Thymus (tissue), 11 donors: Measurements from ENCODE around the gene NUDT3. TPM values are rescaled to one million over a fixed set of nuclear protein-coding genes. Genes with fewer than 3 reads are reported as not detected.

Experiments
- DNase-seq, 9 donors: peaks; one replicate each; pipeline ENCODE4 v3.0.0-alpha.2; 2013; ENCODE audit warnings: low spot score in 9 of 9, low read depth in 6 of 9, missing footprints in 1 of 9
- H3K27ac ChIP-seq, 2 donors: one replicate each; pipeline ENCODE4 v1.5.1; 2013; ENCODE audit warnings: control low read depth in 1 of 2, low read depth in 1 of 2, low read length in 1 of 2, mild to moderate bottlenecking in 1 of 2, moderate library complexity in 1 of 2
- H3K27me3 ChIP-seq, 2 donors: one replicate each; pipeline ENCODE4 v1.5.1; 2013; ENCODE audit warnings: low read length in 1 of 2; ENCODE audit not compliant: control insufficient read depth in 2 of 2, insufficient read depth in 1 of 2
- H3K36me3 ChIP-seq, 2 donors: one replicate each; pipeline ENCODE4 v1.5.1; 2013; ENCODE audit warnings: low read length in 1 of 2, mild to moderate bottlenecking in 1 of 2, moderate library complexity in 1 of 2; ENCODE audit not compliant: control insufficient read depth in 2 of 2, insufficient read depth in 2 of 2
- H3K4me1 ChIP-seq, 2 donors: one replicate each; pipeline ENCODE4 v1.5.1; 2013; ENCODE audit warnings: low read length in 2 of 2; ENCODE audit not compliant: control insufficient read depth in 2 of 2, insufficient read depth in 2 of 2
- H3K4me3 ChIP-seq, 2 donors: one replicate each; pipeline ENCODE4 v1.5.1; 2013; ENCODE audit warnings: low read length in 2 of 2, control low read depth in 1 of 2, mild to moderate bottlenecking in 1 of 2
- H3K9me3 ChIP-seq, 2 donors: one replicate each; pipeline ENCODE4 v1.5.1; 2013; ENCODE audit warnings: low read length in 1 of 2, mild to moderate bottlenecking in 1 of 2; ENCODE audit not compliant: control insufficient read depth in 2 of 2, insufficient read depth in 1 of 2
- WGBS: extraction: QIAGEN DNeasy Blood & Tissue Kit; methylation state at CpG from one replicate; pipeline ENCODE4 v1.1.7; 2013; 5-methylcytosine and 5-hydroxymethylcytosine counted together
- polyA plus RNA-seq: library from polyadenylated mRNA; stranded (reverse); fragments of 200-250 nt; gene quantifications from one replicate; pipeline ENCODE4 v1.2.3, GENCODE V29; 2013
- total RNA-seq: library from RNA; stranded (reverse); fragments of 120-200 nt; gene quantifications from one replicate; pipeline ENCODE4 v1.2.4, GENCODE V29; 2013
- donor health status: healthy.

NUDT3 gene
- total and polyA plus RNA-seq, 2 donors = 9.7 to 12.7 TPM

DNA sequence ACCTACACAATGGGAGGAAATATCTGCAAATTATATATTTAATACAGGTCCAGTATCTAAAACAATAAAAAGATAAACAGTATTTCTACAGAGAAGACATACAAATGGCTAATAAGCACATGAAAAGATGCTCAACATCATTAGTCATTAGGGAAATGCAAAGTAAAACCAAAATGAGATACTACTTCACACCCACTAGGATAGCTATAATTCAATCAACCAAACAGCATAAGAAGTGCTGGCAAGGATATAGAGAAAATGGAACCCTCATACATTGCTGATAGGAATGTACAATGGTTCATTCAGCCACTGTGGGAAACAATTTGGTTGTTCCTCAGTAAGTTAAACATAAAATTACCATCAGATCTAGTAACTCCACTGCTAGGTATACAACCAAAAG, 48.7 kb downstream of the NUDT3 start:
- no peak overlapping the region for H3K27ac ChIP-seq
- peaks cover 0 to 16% of the 10 kb centered on the region in 2 donors for H3K36me3 ChIP-seq
- H3K9me3 ChIP-seq = no peaks in the 10 kb centered on the region
- no peaks in the 10 kb centered on the region for H3K27me3 ChIP-seq
- DNase-seq = no peak
- H3K4me1 ChIP-seq = peaks cover 0 to 6% of the 10 kb centered on the region in 2 donors
- H3K4me3 ChIP-seq = no peak overlapping the region

DNA sequence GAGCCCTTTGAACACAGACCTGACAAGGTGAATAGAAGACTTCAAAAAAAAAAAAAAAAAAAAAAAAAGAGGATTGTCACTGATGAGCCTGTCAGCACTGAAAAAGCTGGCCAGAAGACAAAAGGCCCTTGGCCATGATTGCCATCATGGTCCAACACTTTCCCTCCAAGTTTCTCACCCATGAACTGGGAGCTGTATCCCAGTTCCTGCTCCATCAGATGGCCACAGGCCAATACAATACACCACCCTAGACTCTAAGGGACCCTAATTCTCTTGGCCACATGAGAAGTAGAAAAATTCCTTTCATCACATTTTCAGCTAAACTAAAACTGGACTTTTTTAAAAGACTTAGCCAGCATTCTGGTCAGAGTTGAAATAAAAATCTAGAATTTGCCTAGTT, 50.2 kb downstream of the NUDT3 start:
- H3K27me3 ChIP-seq = no peaks in the 10 kb centered on the region
- H3K27ac ChIP-seq = no peak overlapping the region
- peaks cover 2 to 6% of the 10 kb centered on the region in 2 donors for H3K4me1 ChIP-seq
- no peak overlapping the region for H3K4me3 ChIP-seq
- peaks cover 0 to 21% of the 10 kb centered on the region in 2 donors for H3K36me3 ChIP-seq
- H3K9me3 ChIP-seq = no peaks in the 10 kb centered on the region
- no peak for DNase-seq

- Histone ChIP-seq H3K36me3 (peaks cover 0 to 21% of the 10 kb centered on the region in 2 donors), H3K9me3 (no peaks in the 10 kb centered on the region), H3K4me1 (peaks cover 2 to 6% of the 10 kb centered on the region in 2 donors), H3K4me3 (no peak overlapping the region), H3K27me3 (no peaks in the 10 kb centered on the region), H3K27ac (no peak overlapping the region)
- WGBS = 94% methylated on average over 8 of the region's 8 CpGs
- no peak for DNase-seq
Observed at GRCh38 chr6:34341481-34341971, 50.9 kb downstream of the NUDT3 start.

GRCh38 chr6:34340906-34341480, 51.5 kb downstream of the NUDT3 start:
- 99% methylated on average over 3 of the region's 3 CpGs for WGBS
- no peaks in the 10 kb centered on the region for H3K27me3 ChIP-seq
- no peak for DNase-seq
- H3K4me1 ChIP-seq = peaks cover 2 to 6% of the 10 kb centered on the region in 2 donors
- H3K9me3 ChIP-seq = no peaks in the 10 kb centered on the region
- H3K4me3 ChIP-seq = no peak overlapping the region
- H3K36me3 ChIP-seq = peaks cover 0 to 21% of the 10 kb centered on the region in 2 donors
- H3K27ac ChIP-seq = no peak overlapping the region

GRCh38 chr6:34340394-34340793, 52.1 kb downstream of the NUDT3 start:
- H3K27ac ChIP-seq = no peak overlapping the region
- H3K36me3 ChIP-seq = peaks cover 0 to 21% of the 10 kb centered on the region in 2 donors
- H3K9me3 ChIP-seq = no peaks in the 10 kb centered on the region
- no peaks in the 10 kb centered on the region for H3K27me3 ChIP-seq
- DNase-seq = no peak
- no peak overlapping the region for H3K4me3 ChIP-seq
- H3K4me1 ChIP-seq = peaks cover 2 to 6% of the 10 kb centered on the region in 2 donors
- 99% methylated on average over 3 of the region's 3 CpGs for WGBS

GRCh38 chr6:34339971-34340370, 52.5 kb downstream of the NUDT3 start:
- peaks cover 0 to 21% of the 10 kb centered on the region in 2 donors for H3K36me3 ChIP-seq
- H3K27ac ChIP-seq = no peak overlapping the region
- H3K4me1 ChIP-seq = peaks cover 2 to 6% of the 10 kb centered on the region in 2 donors
- no peaks in the 10 kb centered on the region for H3K27me3 ChIP-seq
- no peak for DNase-seq
- WGBS = 96% methylated on average over 3 of the region's 3 CpGs
- no peak overlapping the region for H3K4me3 ChIP-seq
- no peaks in the 10 kb centered on the region for H3K9me3 ChIP-seq

- H3K9me3 ChIP-seq = no peaks in the 10 kb centered on the region
- H3K4me3 ChIP-seq = no peak overlapping the region
- 93% methylated on average over 1 of the region's 1 CpG for WGBS
- DNase-seq = no peak
- H3K36me3 ChIP-seq = peaks cover 0 to 21% of the 10 kb centered on the region in 2 donors
- no peaks in the 10 kb centered on the region for H3K27me3 ChIP-seq
- no peak overlapping the region for H3K27ac ChIP-seq
- peaks cover 2 to 6% of the 10 kb centered on the region in 2 donors for H3K4me1 ChIP-seq
Observed at GRCh38 chr6:34339432-34339831, 53.0 kb downstream of the NUDT3 start.

- H3K27me3 ChIP-seq = no peaks in the 10 kb centered on the region
- no peak overlapping the region for H3K27ac ChIP-seq
- H3K4me3 ChIP-seq = no peak overlapping the region
- WGBS = 96% methylated on average over 1 of the region's 1 CpG
- H3K4me1 ChIP-seq = peaks cover 2 to 6% of the 10 kb centered on the region in 2 donors
- peaks cover 3 to 21% of the 10 kb centered on the region in 2 donors for H3K36me3 ChIP-seq
- no peaks in the 10 kb centered on the region for H3K9me3 ChIP-seq
- DNase-seq = no peak
Observed at GRCh38 chr6:34338811-34339210, 53.7 kb downstream of the NUDT3 start.

- Histone ChIP-seq H3K36me3 (peaks cover 5 to 21% of the 10 kb centered on the region in 2 donors), H3K9me3 (no peaks in the 10 kb centered on the region), H3K27me3 (no peaks in the 10 kb centered on the region), H3K4me3 (no peak overlapping the region), H3K4me1 (peaks cover 2 to 6% of the 10 kb centered on the region in 2 donors), H3K27ac (no peak overlapping the region)
- no peak for DNase-seq
- WGBS = 97% methylated on average over 3 of the region's 3 CpGs
Observed at GRCh38 chr6:34338377-34338776, 54.1 kb downstream of the NUDT3 start.
